Hepatocyte (in vitro differentiated cells): ENCODE data around the gene SUPT16H. TPM values are rescaled to one million over a fixed set of nuclear protein-coding genes. Genes with fewer than 3 reads are reported as not detected.

Experiments
- DNase-seq: peaks from one replicate; pipeline ENCODE4 v3.0.0-alpha.2; 2016; ENCODE audit warnings: low spot score
- H2AFZ ChIP-seq: fragments of 200-600 bp; sonication (generic); 2 replicates; pipeline ENCODE4 v1.6.0; 2016; ENCODE audit warnings: antibody characterized with exemption, mild to moderate bottlenecking
- H3K27ac ChIP-seq: fragments of 200-600 bp; sonication (generic); 2 replicates; pipeline ENCODE4 v1.5.1; 2016; ENCODE audit warnings: mild to moderate bottlenecking
- H3K27me3 ChIP-seq: fragments of 200-600 bp; sonication (generic); 2 replicates; pipeline ENCODE4 v1.6.1; 2016
- H3K36me3 ChIP-seq: fragments of 200-600 bp; sonication (generic); replicated peaks from 2 replicates; pipeline ENCODE4 v1.5.1; 2016; ENCODE audit warnings: low read depth; ENCODE audit not compliant: insufficient read depth
- H3K4me1 ChIP-seq: fragments of 200-600 bp; sonication (generic); 2 replicates; pipeline ENCODE4 v1.5.1; 2016; ENCODE audit warnings: mild to moderate bottlenecking, moderate library complexity; ENCODE audit not compliant: insufficient read depth
- H3K4me2 ChIP-seq: fragments of 200-600 bp; sonication (generic); 2 replicates; pipeline ENCODE4 v1.6.0; 2016
- H3K4me3 ChIP-seq: fragments of 200-600 bp; sonication (generic); 2 replicates; pipeline ENCODE4 v1.5.1; 2016; ENCODE audit warnings: mild to moderate bottlenecking
- H3K79me2 ChIP-seq: fragments of 200-600 bp; sonication (generic); 2 replicates; pipeline ENCODE4 v1.6.0; 2017; ENCODE audit warnings: mild to moderate bottlenecking
- H3K9me2 ChIP-seq: fragments of 200-600 bp; sonication (generic); replicated peaks from 2 replicates; pipeline ENCODE4 v1.6.0; 2017; ENCODE audit warnings: mild to moderate bottlenecking; ENCODE audit not compliant: insufficient read depth
- H3K9me3 ChIP-seq: fragments of 200-600 bp; sonication (generic); 2 replicates; pipeline ENCODE4 v1.5.1; 2016; ENCODE audit warnings: low read depth, mild to moderate bottlenecking
- H4K20me1 ChIP-seq: fragments of 200-600 bp; sonication (generic); 2 replicates; pipeline ENCODE4 v1.6.0; 2016; ENCODE audit warnings: mild to moderate bottlenecking; ENCODE audit not compliant: insufficient read depth, poor library complexity, severe bottlenecking
- CTCF ChIP-seq: fragments of 200-600 bp; sonication (generic); IDR thresholded peaks from 2 replicates; pipeline ENCODE4 v1.5.1; 2016; ENCODE audit warnings: antibody characterized with exemption, mild to moderate bottlenecking; ENCODE audit not compliant: poor library complexity
- EZH2 ChIP-seq: fragments of 200-600 bp; sonication (generic); IDR thresholded peaks from 2 replicates; pipeline ENCODE4 v1.6.1; 2016; ENCODE audit warnings: antibody characterized with exemption, mild to moderate bottlenecking, borderline replicate concordance
- EZH2phosphoT487 ChIP-seq: fragments of 200-600 bp; sonication (generic); IDR thresholded peaks from one replicate; pipeline ENCODE4 v1.6.1; 2018; ENCODE audit warnings: antibody characterized with exemption, mild to moderate bottlenecking, low read depth, moderate library complexity; ENCODE audit not compliant: unreplicated experiment, severe bottlenecking
- WGBS: methylation state at CpG from one replicate; pipeline ENCODE4 v1.1.6; 2016; ENCODE audit warnings: low lambda C conversion rate; ENCODE audit errors: missing lambda C conversion rate; 5-methylcytosine and 5-hydroxymethylcytosine counted together
- polyA plus RNA-seq: library from polyadenylated mRNA; unstranded; fragments of >200 nt; fragmentation: Nextera tagmentation; extraction: Ambion mirVana; gene quantifications from 2 replicates; pipeline ENCODE4 v1.2.1, GENCODE V29; 2016
- total RNA-seq: library from RNA; depleted of rRNA; stranded (reverse); fragments of >200 nt; gene quantifications from 2 replicates; pipeline ENCODE4 v1.2.3, GENCODE V29; 2014

The SUPT16H gene
- total and polyA plus RNA-seq, 2 experiments from 2014 or later, result 44.2 to 58.1 TPM

GRCh38 chr14:21426692-21427091, 42.9 kb upstream of the SUPT16H start:
- WGBS, result 100% methylated on average over 1 of the region's 1 CpG
- H3K4me2 ChIP-seq, result no peak overlapping the region

GRCh38 chr14:21419528-21419927, 35.7 kb upstream of the SUPT16H start:
- no peaks in the 10 kb centered on the region for H4K20me1 ChIP-seq
- H3K9me2 ChIP-seq, result no peaks in the 10 kb centered on the region
- WGBS, result 90% methylated on average over 5 of the region's 5 CpGs
- no peaks in the 10 kb centered on the region for H3K4me1 ChIP-seq
- TF ChIP-seq EZH2 (no peak), CTCF (no peak), EZH2phosphoT487 (no peak)
- H2AFZ ChIP-seq, result no peak overlapping the region
- H3K4me3 ChIP-seq, result no peak overlapping the region
- H3K4me2 ChIP-seq, result no peak overlapping the region
- no peak overlapping the region for H3K27ac ChIP-seq
- no peak for DNase-seq
- no peaks in the 10 kb centered on the region for H3K9me3 ChIP-seq
- H3K36me3 ChIP-seq, result no peaks in the 10 kb centered on the region
- peaks cover 7% of the 10 kb centered on the region for H3K79me2 ChIP-seq
- no peaks in the 10 kb centered on the region for H3K27me3 ChIP-seq

More at GRCh38 chr14:21426692-21427091, 42.9 kb upstream of the SUPT16H start:
- TF ChIP-seq EZH2phosphoT487, result no peak
- Histone ChIP-seq H3K27ac (no peak overlapping the region), H3K9me3 (no peaks in the 10 kb centered on the region), H3K36me3 (peaks cover 8% of the 10 kb centered on the region), H4K20me1 (peaks cover 4% of the 10 kb centered on the region), H3K4me1 (no peaks in the 10 kb centered on the region), H3K27me3 (no peaks in the 10 kb centered on the region), H3K9me2 (no peaks in the 10 kb centered on the region), H3K4me3 (no peak overlapping the region), H3K79me2 (peaks cover 42% of the 10 kb centered on the region), H2AFZ (no peak overlapping the region)
- DNase-seq, result no peak

- WGBS, result over 99% methylated on average over 4 of the region's 4 CpGs
- DNase-seq, result no peak
Observed at GRCh38 chr14:21415329-21415728, 31.5 kb upstream of the SUPT16H start.

GRCh38 chr14:21414137-21414631, 30.4 kb upstream of the SUPT16H start:
- no peaks in the 10 kb centered on the region for H3K27me3 ChIP-seq
- H3K79me2 ChIP-seq, result no peaks in the 10 kb centered on the region
- no peak overlapping the region for H2AFZ ChIP-seq
- no peak overlapping the region for H3K27ac ChIP-seq
- no peaks in the 10 kb centered on the region for H3K9me3 ChIP-seq
- no peaks in the 10 kb centered on the region for H3K9me2 ChIP-seq
- no peak overlapping the region for H3K4me2 ChIP-seq
- DNase-seq, result no peak
- no peaks in the 10 kb centered on the region for H4K20me1 ChIP-seq
- WGBS, result 96% methylated on average over 1 of the region's 1 CpG
- no peaks in the 10 kb centered on the region for H3K4me1 ChIP-seq
- no peak overlapping the region for H3K4me3 ChIP-seq
- TF ChIP-seq EZH2phosphoT487, result no peak
- TF ChIP-seq CTCF, result no peak
- no peak for TF ChIP-seq EZH2
- H3K36me3 ChIP-seq, result no peaks in the 10 kb centered on the region

More at GRCh38 chr14:21415329-21415728, 31.5 kb upstream of the SUPT16H start:
- Histone ChIP-seq H3K4me2 (no peak overlapping the region), H3K9me2 (no peaks in the 10 kb centered on the region), H3K4me3 (no peak overlapping the region), H3K4me1 (no peaks in the 10 kb centered on the region), H3K27ac (no peak overlapping the region), H3K79me2 (no peaks in the 10 kb centered on the region), H2AFZ (no peak overlapping the region), H3K9me3 (no peaks in the 10 kb centered on the region), H3K27me3 (no peaks in the 10 kb centered on the region), H3K36me3 (no peaks in the 10 kb centered on the region), H4K20me1 (no peaks in the 10 kb centered on the region)
- no peak for TF ChIP-seq EZH2phosphoT487
- no peak for TF ChIP-seq CTCF
- TF ChIP-seq EZH2, result no peak
